Naive thymus-derived CD4-positive, alpha-beta T cell (primary cell): ENCODE results near the gene COQ5. TPM values are rescaled to one million over a fixed set of nuclear protein-coding genes. Genes with fewer than 3 reads are reported as not detected.
A peak's percentile ranks its signal among the peaks of the same experiment; 100 is the strongest.

Experiments
- ATAC-seq: fragments of 150-1000 bp; cut with Tn5 transposase; 2 replicates; pipeline ENCODE4 v1.10.0; 2021; ENCODE audit warnings: mild to moderate bottlenecking, moderate library complexity
- CTCF ChIA-PET: fragments of 350-600 bp; sonication (Branson Sonifier 250); formaldehyde crosslinking; loops from one replicate; lab custom pipeline; 2021; ENCODE audit warnings: antibody characterized with exemption; lab: Charles Lee
- POLR2A ChIA-PET: fragments of 350-600 bp; sonication (Branson Sonifier 250); formaldehyde crosslinking; loops from one replicate; lab custom pipeline; 2021; ENCODE audit warnings: antibody characterized with exemption, inconsistent platforms; lab: Charles Lee
- DNase-seq, 9 donors: peaks; one replicate each; pipeline versions ENCODE4 v3.0.0 to v3.0.0-alpha.2; 2020 to 2022; ENCODE audit warnings: mixed read lengths in 1 of 9
- H3K27ac ChIP-seq: one replicate; pipeline ENCODE4 v1.7.0; 2013; ENCODE audit warnings: mild to moderate bottlenecking, low read depth, low read length, moderate library complexity
- H3K27me3 ChIP-seq, 2 donors: one replicate each; pipeline ENCODE4 v1.7.0; 2013; ENCODE audit warnings: low read length in 2 of 2, mild to moderate bottlenecking in 2 of 2, moderate library complexity in 2 of 2; ENCODE audit not compliant: control insufficient read depth in 2 of 2, insufficient read depth in 2 of 2
- H3K36me3 ChIP-seq, 3 experiments: 1 replicate in 2 of 3; 2 replicates in 1 of 3; pipeline ENCODE4 v1.7.0; 2013; ENCODE audit warnings: low read length in 3 of 3, mild to moderate bottlenecking in 3 of 3, moderate library complexity in 1 of 3; ENCODE audit not compliant: insufficient read depth in 3 of 3, control insufficient read depth in 2 of 3
- H3K4me1 ChIP-seq, 2 donors: one replicate each; pipeline ENCODE4 v1.7.0; 2013; ENCODE audit warnings: low read length in 2 of 2, mild to moderate bottlenecking in 2 of 2, moderate library complexity in 1 of 2; ENCODE audit not compliant: control insufficient read depth in 2 of 2, insufficient read depth in 2 of 2
- H3K4me3 ChIP-seq: 2 replicates; pipeline ENCODE4 v1.7.0; 2013; ENCODE audit warnings: mild to moderate bottlenecking, low read length
- H3K9me3 ChIP-seq, 3 experiments: 1 replicate in 2 of 3; 2 replicates in 1 of 3; pipeline ENCODE4 v1.7.0; 2013; ENCODE audit warnings: low read length in 3 of 3; ENCODE audit not compliant: control insufficient read depth in 2 of 3
- H3K27ac Mint-ChIP-seq, 9 donors: one replicate each; pipeline ENCODE4 v1.8.0; 2020 to 2022; ENCODE audit warnings: mixed read lengths in 9 of 9, mild to moderate bottlenecking in 8 of 9, moderate library complexity in 5 of 9, inconsistent platforms in 2 of 9
- H3K27me3 Mint-ChIP-seq, 5 donors: one replicate each; pipeline ENCODE4 v1.8.0; 2021 to 2022; ENCODE audit warnings: mixed read lengths in 5 of 5, mild to moderate bottlenecking in 1 of 5
- H3K36me3 Mint-ChIP-seq, 5 donors: one replicate each; pipeline ENCODE4 v1.8.0; 2020 to 2022; ENCODE audit warnings: mixed read lengths in 5 of 5, mild to moderate bottlenecking in 3 of 5, inconsistent platforms in 1 of 5
- H3K4me1 Mint-ChIP-seq, 7 donors: one replicate each; pipeline ENCODE4 v1.8.0; 2020 to 2022; ENCODE audit warnings: mixed read lengths in 7 of 7, mild to moderate bottlenecking in 3 of 7, inconsistent platforms in 1 of 7
- H3K4me3 Mint-ChIP-seq, 10 donors: one replicate each; pipeline ENCODE4 v1.8.0; 2020 to 2022; ENCODE audit warnings: mild to moderate bottlenecking in 10 of 10, mixed read lengths in 10 of 10, moderate library complexity in 6 of 10, inconsistent platforms in 2 of 10
- H3K9me3 Mint-ChIP-seq, 11 donors: one replicate each; pipeline ENCODE4 v1.8.0; 2020 to 2022; ENCODE audit warnings: mixed read lengths in 11 of 11, mild to moderate bottlenecking in 4 of 11, inconsistent platforms in 1 of 11, moderate library complexity in 1 of 11
- intact Hi-C, 2 donors: fragments of 100-400 bp; cut with micrococcal nuclease; formaldehyde crosslinking; loops; one replicate each; pipeline ENCODE4 v1.15.1; 2023
- polyA plus RNA-seq, 2 donors: library from polyadenylated mRNA; unstranded; fragments of 300-500 nt; fragmentation: Illumina TruSeq; gene quantifications; one replicate each; pipeline ENCODE4 v1.2.3, GENCODE V29; 2021
- total RNA-seq, 6 experiments: library from RNA in 5 of 6; stranded (reverse) in 5 of 6; gene quantifications; 1 replicate in 5 of 6; 2 replicates in 1 of 6; pipeline ENCODE4 v1.2.3 and lab custom pipeline; 2021 to 2026

The COQ5 gene
- total and polyA plus RNA-seq, 7 experiments from 2014 or later = 11.3 to 49.0 (median 23.5) TPM

DNA sequence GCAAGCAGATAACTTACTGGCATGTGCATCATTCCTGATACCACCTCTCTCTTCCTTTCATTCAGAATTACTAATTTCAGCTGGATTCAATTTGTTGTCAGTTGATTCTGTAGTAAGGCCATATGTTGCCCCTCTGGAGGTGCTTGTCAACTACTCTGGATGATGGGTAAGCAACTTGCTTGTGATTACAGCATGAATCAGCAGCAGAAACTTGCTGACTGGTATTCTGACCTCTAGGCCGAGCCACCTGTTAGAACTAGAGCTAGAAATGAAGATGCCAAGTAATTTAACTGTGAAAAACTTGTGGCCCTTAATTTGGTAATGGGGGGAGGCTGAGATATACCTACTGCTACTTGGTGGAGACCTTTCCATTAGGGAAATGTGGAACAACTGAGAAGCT lies 10.3 kb upstream of the COQ5 start:
- no peaks in the 10 kb centered on the region for H3K9me3 Mint-ChIP-seq
- H3K4me1 Mint-ChIP-seq = peaks cover 52 to 86% (median 60%) of the 10 kb centered on the region in 7 donors
- intact Hi-C loops = loop anchor here (5.0 to 10.0 kb wide), 3 partner anchors 188 to 925 kb away; partner anchors contain the start of genes ACADS (in 1 of the 2) and PRKAB1 (in 1 of the 2)
- Histone ChIP-seq H3K27ac (no peak overlapping the region), H3K9me3 (no peaks in the 10 kb centered on the region), H3K36me3 (peaks cover 0 to 15% (median 0%) of the 10 kb centered on the region in 3 experiments), H3K4me3 (no peak overlapping the region), H3K4me1 (peaks cover 43 to 50% of the 10 kb centered on the region in 2 donors), H3K27me3 (no peaks in the 10 kb centered on the region)
- POLR2A ChIA-PET = no interaction called here
- peaks cover 0 to 23% (median 5%) of the 10 kb centered on the region in 5 donors for H3K36me3 Mint-ChIP-seq
- DNase-seq (no peak), ATAC-seq (no peak)
- H3K4me3 Mint-ChIP-seq = peak overlapping the region; percentile 76 to 98 (median 96)
- H3K27ac Mint-ChIP-seq = peak overlapping the region in 8 of 9 donors; percentile 8 to 81 (median 64)
- H3K27me3 Mint-ChIP-seq = no peaks in the 10 kb centered on the region
- CTCF ChIA-PET = interaction anchor here (0.7 kb wide), 1 partner anchor 23 kb away, joined by 4 read pairs; no protein-coding TSS in a partner anchor

DNA sequence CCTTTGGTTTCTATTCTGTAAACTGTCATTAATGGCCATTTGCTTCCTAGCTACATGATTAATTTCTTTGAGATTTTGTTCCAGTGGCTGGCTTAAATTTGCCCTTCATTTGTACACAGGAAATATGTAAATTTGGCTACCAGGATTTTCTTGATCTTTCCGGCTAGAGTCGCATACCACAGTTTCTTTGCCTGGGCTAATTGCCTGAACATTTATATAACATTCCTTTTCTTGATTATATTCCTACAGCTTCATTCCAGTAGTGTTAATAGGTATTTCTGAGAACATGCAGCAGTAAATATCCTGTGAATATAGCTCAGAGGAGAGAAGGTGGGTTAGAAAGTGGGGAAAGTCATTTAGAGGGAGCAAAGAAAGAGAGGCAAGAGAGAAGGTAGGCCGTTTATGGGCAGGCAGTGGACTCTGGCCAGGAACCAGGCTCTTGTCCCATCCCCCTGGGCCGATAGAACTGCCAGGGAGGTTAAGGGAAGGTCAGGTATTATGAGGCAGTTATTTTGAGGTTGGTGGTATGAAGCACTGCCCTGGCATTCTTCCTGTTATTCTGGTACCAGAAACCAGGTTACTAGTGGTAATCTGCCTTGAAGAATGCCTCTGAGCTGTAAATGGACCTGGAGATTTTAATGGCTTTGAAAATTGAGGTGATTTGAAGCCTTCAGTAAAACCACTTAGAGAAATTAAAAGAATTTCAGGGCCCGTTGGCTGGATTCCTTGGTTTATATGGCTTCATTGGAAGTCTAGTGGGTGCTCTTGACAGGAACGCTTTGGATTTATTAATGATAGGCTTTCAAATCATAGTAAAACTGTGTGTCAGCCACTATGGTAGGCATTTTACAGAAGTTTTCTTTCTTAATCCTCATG lies 9.6 kb upstream of the COQ5 start:
- intact Hi-C loops = loop anchor here (5.0 to 10.0 kb wide), 3 partner anchors 189 to 926 kb away; partner anchors contain the start of genes ACADS (in 1 of the 2) and PRKAB1 (in 1 of the 2)
- H3K27me3 Mint-ChIP-seq = peaks cover 0 to 2% (median 0%) of the 10 kb centered on the region in 5 donors
- peaks cover 0 to 23% (median 5%) of the 10 kb centered on the region in 5 donors for H3K36me3 Mint-ChIP-seq
- peaks cover 43 to 44% of the 10 kb centered on the region in 2 donors for H3K4me1 ChIP-seq
- peak; percentile 25 for ATAC-seq
- H3K36me3 ChIP-seq = peaks cover 0 to 17% (median 0%) of the 10 kb centered on the region in 3 experiments
- ChIA-PET CTCF (no interaction called here), POLR2A (interaction anchor here (1.1 to 3.8 kb wide), 5 partner anchors 10 to 43 kb away, joined by 4 to 26 read pairs (median 5); partner anchors contain the start of genes COQ5 and POP5)
- DNase-seq = no peak
- no peaks in the 10 kb centered on the region for H3K27me3 ChIP-seq
- peak overlapping the region; percentile 12 to 81 (median 73) for H3K27ac Mint-ChIP-seq
- H3K27ac ChIP-seq = peak overlapping the region; percentile 50
- peak overlapping the region; percentile 76 to 98 (median 96) for H3K4me3 Mint-ChIP-seq
- H3K4me3 ChIP-seq = peak overlapping the region; percentile 26
- peaks cover 50 to 78% (median 61%) of the 10 kb centered on the region in 7 donors for H3K4me1 Mint-ChIP-seq
- H3K9me3 Mint-ChIP-seq = no peaks in the 10 kb centered on the region
- H3K9me3 ChIP-seq = no peaks in the 10 kb centered on the region

DNA sequence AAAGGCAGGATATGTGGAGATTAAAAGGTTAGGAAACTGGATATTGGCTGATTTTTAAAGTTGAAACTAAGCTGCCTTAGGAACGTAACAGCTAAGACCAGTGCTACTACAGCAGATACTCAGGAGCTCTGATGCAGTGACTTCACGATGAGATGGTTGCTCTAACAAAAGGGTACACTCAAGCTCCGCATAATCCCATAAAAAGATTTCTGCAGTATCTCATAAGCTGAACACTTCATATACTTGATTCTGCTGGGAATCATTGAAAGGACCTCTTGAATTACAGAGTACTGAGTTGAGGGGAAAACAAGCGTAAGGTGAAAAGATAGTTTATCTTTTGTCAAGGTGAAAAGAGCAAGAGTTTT lies 8.9 kb upstream of the COQ5 start:
- Histone ChIP-seq H3K4me3 (peak overlapping the region; percentile 26), H3K27ac (peak overlapping the region; percentile 50), H3K4me1 (peaks cover 43 to 44% of the 10 kb centered on the region in 2 donors), H3K9me3 (no peaks in the 10 kb centered on the region), H3K36me3 (peaks cover 0 to 16% (median 0%) of the 10 kb centered on the region in 3 experiments), H3K27me3 (no peaks in the 10 kb centered on the region)
- peaks cover 0 to 2% (median 0%) of the 10 kb centered on the region in 5 donors for H3K27me3 Mint-ChIP-seq
- peaks cover 0 to 23% (median 5%) of the 10 kb centered on the region in 5 donors for H3K36me3 Mint-ChIP-seq
- ChIA-PET CTCF (no interaction called here), POLR2A (interaction anchor here (0.6 to 3.8 kb wide), 6 partner anchors 9 to 43 kb away, joined by 4 to 26 read pairs (median 5); partner anchors contain the start of genes COQ5 and POP5)
- no peak for DNase-seq
- H3K9me3 Mint-ChIP-seq = no peaks in the 10 kb centered on the region
- H3K4me3 Mint-ChIP-seq = peak overlapping the region; percentile 34 to 98 (median 96)
- H3K27ac Mint-ChIP-seq = peak overlapping the region in 8 of 9 donors; percentile 54 to 81 (median 74)
- peaks cover 51 to 78% (median 60%) of the 10 kb centered on the region in 7 donors for H3K4me1 Mint-ChIP-seq
- intact Hi-C loops = loop anchor here (2.0 to 10.0 kb wide), 4 partner anchors 15 to 927 kb away; partner anchors contain the start of genes ACADS (in 1 of the 2) and PRKAB1 (in 1 of the 2)
- ATAC-seq = no peak

DNA sequence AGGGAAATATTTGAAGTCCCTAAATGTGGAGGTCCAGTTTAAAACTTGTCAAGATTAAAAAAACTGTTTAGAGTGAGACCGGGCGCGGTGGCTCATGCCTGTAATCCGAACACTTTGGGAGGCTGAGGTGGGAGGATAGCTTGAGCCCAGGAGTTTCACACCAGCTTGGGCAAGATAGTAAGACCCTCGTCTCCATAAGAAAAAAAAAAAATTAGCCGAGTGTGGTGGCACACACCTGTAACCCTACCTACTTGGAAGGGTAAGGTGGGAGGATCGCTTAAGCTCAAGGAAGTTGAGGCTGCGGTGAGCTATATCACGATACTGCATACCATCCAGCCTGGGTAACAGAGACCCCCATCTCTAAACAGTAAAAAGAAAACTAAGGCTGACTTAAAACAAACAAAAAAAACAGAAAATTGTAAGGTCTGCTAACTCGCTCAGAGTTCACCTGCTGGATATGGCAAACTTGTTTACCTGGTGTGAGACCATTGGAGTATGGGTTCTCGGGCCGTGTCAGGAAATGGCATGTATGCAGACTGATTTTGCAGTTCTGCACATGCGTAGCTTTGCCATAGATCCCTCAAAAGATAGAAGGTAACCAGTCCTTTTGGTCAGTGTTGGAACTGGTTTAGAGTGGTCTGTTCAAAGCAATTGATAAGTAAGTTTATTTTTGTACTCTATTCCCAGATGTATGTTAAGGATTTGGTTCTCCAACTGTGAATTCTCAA lies 7.3 kb upstream of the COQ5 start:
- ChIA-PET CTCF (interaction anchor here (0.5 to 0.7 kb wide), 4 partner anchors 14 to 129 kb away, joined by 3 to 7 read pairs (median 4); no protein-coding TSS in a partner anchor), POLR2A (interaction anchor here (0.6 to 3.8 kb wide), 9 partner anchors 8 to 1731 kb away, joined by 3 to 26 read pairs (median 4); partner anchors contain the start of genes DYNLL1, POP5 and RPLP0)
- Mint-ChIP-seq H3K4me1 (peaks cover 40 to 66% (median 60%) of the 10 kb centered on the region in 7 donors), H3K4me3 (peak overlapping the region; percentile 87 to 98 (median 96)), H3K27ac (peak overlapping the region; percentile 28 to 94 (median 90)), H3K27me3 (peaks cover 0 to 2% (median 0%) of the 10 kb centered on the region in 5 donors), H3K9me3 (peaks cover 0 to 2% (median 0%) of the 10 kb centered on the region in 11 donors), H3K36me3 (peaks cover 0 to 23% (median 5%) of the 10 kb centered on the region in 5 donors)
- peaks cover 0 to 13% (median 0%) of the 10 kb centered on the region in 3 experiments for H3K36me3 ChIP-seq
- H3K27me3 ChIP-seq = no peaks in the 10 kb centered on the region
- H3K27ac ChIP-seq = peak overlapping the region; percentile 97
- intact Hi-C loops = loop anchor here (2.0 to 10.0 kb wide), 4 partner anchors 17 to 929 kb away; partner anchors contain the start of genes ACADS (in 1 of the 2) and PRKAB1 (in 1 of the 2)
- H3K9me3 ChIP-seq = no peaks in the 10 kb centered on the region
- ATAC-seq = peak; percentile 17
- peak in 7 of 9 donors; percentile 15 to 39 (median 27) for DNase-seq
- H3K4me1 ChIP-seq = peaks cover 39 to 43% of the 10 kb centered on the region in 2 donors
- peak overlapping the region; percentile 92 for H3K4me3 ChIP-seq

DNA sequence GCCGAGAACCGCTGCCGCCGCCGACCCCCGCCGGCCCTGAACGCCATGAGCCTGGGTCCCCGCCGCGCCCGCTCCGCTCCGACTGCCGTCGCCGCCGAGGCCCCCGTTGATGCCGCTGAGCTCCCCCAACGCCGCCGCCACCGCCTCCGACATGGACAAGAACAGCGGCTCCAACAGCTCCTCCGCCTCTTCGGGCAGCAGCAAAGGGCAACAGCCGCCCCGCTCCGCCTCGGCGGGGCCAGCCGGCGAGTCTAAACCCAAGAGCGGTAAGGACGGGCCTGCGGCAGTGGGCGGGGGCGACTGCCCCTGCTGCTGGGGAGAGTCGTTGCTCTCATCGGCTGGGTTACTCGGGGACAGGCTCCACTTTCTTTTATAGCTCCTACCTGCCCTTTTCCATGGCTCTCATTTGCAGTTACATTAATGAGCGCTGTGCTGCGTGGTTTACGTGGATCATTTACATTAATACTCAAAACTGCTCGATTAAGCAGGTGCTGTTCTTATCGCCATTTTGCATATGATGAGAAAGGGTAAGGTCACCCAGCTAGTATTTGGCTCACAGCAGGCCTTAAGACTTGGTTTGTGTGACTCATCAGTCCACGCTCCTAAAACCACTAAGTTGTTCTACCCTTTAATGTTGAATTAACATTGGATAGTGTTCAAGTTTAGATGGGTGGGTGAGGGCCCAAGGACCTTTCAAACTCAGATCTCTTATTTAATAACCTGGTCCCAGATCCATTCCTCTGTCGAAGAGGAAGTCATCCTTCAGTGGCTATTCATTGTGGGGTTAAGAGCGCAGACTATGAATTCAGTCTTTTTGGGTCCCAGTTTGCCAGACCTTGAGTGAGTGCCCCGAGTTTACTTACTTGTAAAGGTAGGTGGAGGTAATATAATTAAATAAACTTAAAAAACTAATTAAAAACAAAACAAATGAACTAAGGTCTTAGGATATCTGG lies 6.0 kb upstream of the COQ5 start:
- peak overlapping the region; percentile 90 to 95 (median 94) for H3K27ac Mint-ChIP-seq
- peak in 6 of 9 donors; percentile 39 to 60 (median 56) for DNase-seq
- H3K4me1 ChIP-seq = peaks cover 39 to 43% of the 10 kb centered on the region in 2 donors
- H3K27me3 Mint-ChIP-seq = peaks cover 0 to 2% (median 0%) of the 10 kb centered on the region in 5 donors
- peak overlapping the region; percentile 92 for H3K4me3 ChIP-seq
- peaks cover 0 to 13% (median 0%) of the 10 kb centered on the region in 3 experiments for H3K36me3 ChIP-seq
- peaks cover 0 to 17% (median 0%) of the 10 kb centered on the region in 5 donors for H3K36me3 Mint-ChIP-seq
- H3K27ac ChIP-seq = peak overlapping the region; percentile 97
- intact Hi-C loops = loop anchor here (1.0 to 10.0 kb wide), 12 partner anchors 39 to 930 kb away; partner anchors contain the start of genes COX6A1 (in 2 of the 2), POP5 (in 2 of the 2), ACADS (in 1 of the 2) and C12orf43 (in 1 of the 2)
- H3K4me3 Mint-ChIP-seq = peak overlapping the region; percentile 87 to 98 (median 96)
- H3K9me3 Mint-ChIP-seq = peaks cover 0 to 2% (median 0%) of the 10 kb centered on the region in 11 donors
- no peaks in the 10 kb centered on the region for H3K9me3 ChIP-seq
- peaks cover 33 to 56% (median 52%) of the 10 kb centered on the region in 7 donors for H3K4me1 Mint-ChIP-seq
- peak; percentile 68 for ATAC-seq
- no peaks in the 10 kb centered on the region for H3K27me3 ChIP-seq
- POLR2A ChIA-PET = interaction anchor here (0.6 to 3.8 kb wide), 12 partner anchors 9 to 334 kb away, joined by 3 to 26 read pairs (median 4); partner anchors contain the start of genes DYNLL1, POP5, RNU4-1 and RPLP0
- CTCF ChIA-PET = interaction anchor here (0.8 kb wide), 1 partner anchor 370 kb away, joined by 5 read pairs; no protein-coding TSS in a partner anchor
